B cell (primary cell): Measurements from ENCODE around the gene SLC5A2. TPM values are rescaled to one million over a fixed set of nuclear protein-coding genes. Genes with fewer than 3 reads are reported as not detected.

Experiments used
- ATAC-seq: fragments of 200-7000 bp; cut with Tn5 transposase; one replicate; pipeline ENCODE4 v1.10.0; 2021; ENCODE audit warnings: low read depth, mild to moderate bottlenecking, moderate number of reproducible peaks, moderate library complexity
- CTCF ChIA-PET: fragments of 350-600 bp; sonication (Branson Sonifier 250); formaldehyde crosslinking; loops from one replicate; lab custom pipeline; 2021; ENCODE audit warnings: antibody characterized with exemption, inconsistent platforms; lab: Charles Lee
- POLR2A ChIA-PET: fragments of 350-600 bp; sonication (Branson Sonifier 250); formaldehyde crosslinking; loops from one replicate; lab custom pipeline; 2021; ENCODE audit warnings: antibody characterized with exemption; lab: Charles Lee
- DNase-seq: peaks from one replicate; pipeline ENCODE4 v3.0.0; 2013
- H2AFZ ChIP-seq: 2 replicates; pipeline ENCODE4 v1.6.1; 2012; ENCODE audit warnings: mild to moderate bottlenecking, low read depth, low read length; ENCODE audit not compliant: insufficient read depth, poor library complexity, severe bottlenecking
- H3K27ac ChIP-seq, 2 donors: 1 replicate in 1 of 2; 2 replicates in 1 of 2; pipeline ENCODE4 v1.5.1; 2012 to 2013; ENCODE audit warnings: low read length in 2 of 2, mild to moderate bottlenecking in 2 of 2, moderate library complexity in 1 of 2
- H3K27me3 ChIP-seq, 4 experiments: fragments of 200-600 bp in 1 of 4; sonication (generic) in 1 of 4; replicated peaks in 1 of 4; 1 replicate in 2 of 4; 2 replicates in 2 of 4; pipeline versions ENCODE4 v1.6.1 to v1.7.0; 2013 to 2016; ENCODE audit warnings: low read length in 3 of 4, mild to moderate bottlenecking in 2 of 4, mixed read lengths in 1 of 4, moderate library complexity in 1 of 4; ENCODE audit not compliant: insufficient read depth in 4 of 4, control insufficient read depth in 3 of 4; ENCODE audit errors: control extremely low read depth in 1 of 4
- H3K36me3 ChIP-seq, 2 experiments: replicated peaks in 1 of 2; 1 replicate in 1 of 2; 2 replicates in 1 of 2; pipeline versions ENCODE4 v1.6.1 to v1.7.1; 2013; ENCODE audit warnings: low read length in 1 of 2; ENCODE audit not compliant: insufficient read depth in 2 of 2, control insufficient read depth in 1 of 2; ENCODE audit errors: control extremely low read depth in 1 of 2, extremely low read depth in 1 of 2
- H3K4me1 ChIP-seq, 2 donors: fragments of 200-600 bp in 1 of 2; sonication (generic) in 1 of 2; 1 replicate in 1 of 2; 2 replicates in 1 of 2; pipeline versions ENCODE4 v1.5.1 to v1.6.1; 2013 to 2017; ENCODE audit warnings: low read length in 2 of 2; ENCODE audit not compliant: control insufficient read depth in 2 of 2, insufficient read depth in 2 of 2
- H3K4me2 ChIP-seq: replicated peaks from 2 replicates; pipeline ENCODE3; 2012; ENCODE audit warnings: mild to moderate bottlenecking, low read depth, low read length; ENCODE audit not compliant: poor library complexity, severe bottlenecking
- H3K4me3 ChIP-seq, 5 experiments: fragments of 200-600 bp in 1 of 5; sonication (generic) in 1 of 5; 1 replicate in 3 of 5; 2 replicates in 2 of 5; pipeline versions ENCODE4 v1.5.1 to v1.7.0; 2011 to 2016; ENCODE audit warnings: low read length in 4 of 5, mild to moderate bottlenecking in 4 of 5, low read depth in 2 of 5, control low read depth in 1 of 5, moderate library complexity in 1 of 5; ENCODE audit not compliant: insufficient read depth in 1 of 5; ENCODE audit errors: control extremely low read depth in 1 of 5, extremely low read depth in 1 of 5
- H3K79me2 ChIP-seq: fragments of 200-600 bp; sonication (generic); one replicate; pipeline ENCODE4 v1.6.0; 2016; ENCODE audit warnings: low read length; ENCODE audit not compliant: control insufficient read depth, insufficient read depth
- H3K9ac ChIP-seq: fragments of 200-600 bp; sonication (generic); 2 replicates; pipeline ENCODE4 v1.6.1; 2017; ENCODE audit warnings: mild to moderate bottlenecking, low read length, moderate library complexity
- H3K9me3 ChIP-seq, 3 donors: one replicate each; pipeline versions ENCODE4 v1.6.1 to v1.7.1; 2013; ENCODE audit warnings: low read length in 2 of 3; ENCODE audit not compliant: control insufficient read depth in 2 of 3, insufficient read depth in 1 of 3; ENCODE audit errors: control extremely low read depth in 1 of 3
- H4K20me1 ChIP-seq: 2 replicates; pipeline ENCODE4 v1.6.0; 2012; ENCODE audit warnings: mild to moderate bottlenecking, low read length; ENCODE audit not compliant: insufficient read depth, control insufficient read depth, poor library complexity, severe bottlenecking
- H3K27ac Mint-ChIP-seq: one replicate; pipeline ENCODE4 v1.8.0; 2021; ENCODE audit warnings: mixed read lengths
- H3K27me3 Mint-ChIP-seq: one replicate; pipeline ENCODE4 v1.8.0; 2021; ENCODE audit warnings: mixed read lengths
- H3K4me1 Mint-ChIP-seq: one replicate; pipeline ENCODE4 v1.8.0; 2021; ENCODE audit warnings: mixed read lengths
- H3K4me3 Mint-ChIP-seq: one replicate; pipeline ENCODE4 v1.8.0; 2021; ENCODE audit warnings: mixed read lengths
- H3K9me3 Mint-ChIP-seq: one replicate; pipeline ENCODE4 v1.8.0; 2022; ENCODE audit warnings: mixed read lengths; ENCODE audit not compliant: insufficient read depth
- CTCF ChIP-seq: fragments of 200-600 bp; IDR thresholded peaks from one replicate; pipeline ENCODE4 v1.8.0; 2022; ENCODE audit warnings: antibody characterized with exemption, mild to moderate bottlenecking
- EZH2 ChIP-seq: IDR thresholded peaks from 2 replicates; pipeline ENCODE4 v1.6.1; 2012; ENCODE audit warnings: borderline replicate concordance, low read depth, mild to moderate bottlenecking, moderate library complexity, low read length; ENCODE audit not compliant: insufficient read depth, poor library complexity, severe bottlenecking
- WGBS: methylation state at CpG from one replicate; pipeline ENCODE4 v1.1.5; 2013; ENCODE audit warnings: missing lambda C conversion rate; ENCODE audit not compliant: insufficient coverage; 5-methylcytosine and 5-hydroxymethylcytosine counted together
- intact Hi-C: fragments of 100-400 bp; cut with micrococcal nuclease; formaldehyde crosslinking; loops from one replicate; pipeline ENCODE4 v1.10.0; 2022
- polyA plus RNA-seq: library from polyadenylated mRNA; depleted of rRNA; stranded (reverse); fragments of >200 nt; gene quantifications from 2 replicates; pipeline ENCODE4 v1.2.3, GENCODE V29; 2012
- total RNA-seq, 2 donors: library from RNA; stranded (reverse); fragments of 120-200 nt in 1 of 2; gene quantifications; 1 replicate in 1 of 2; 2 replicates in 1 of 2; pipeline versions ENCODE4 v1.2.3 to v1.2.4, GENCODE V29; 2013 to 2022

Gene SLC5A2
- total and polyA plus RNA-seq, 2 donors (not counting 1 experiment from before 2014, with no cell fraction given): 0.67 to 0.69 TPM

GRCh38 chr16:31532896-31533295 is 50.0 kb downstream of the SLC5A2 start:
- no peak for TF ChIP-seq EZH2
- no peak for TF ChIP-seq CTCF
- DNase-seq: no peak
- ATAC-seq: no peak
- ChIA-PET CTCF (no interaction called here), POLR2A (no interaction called here)
- H2AFZ ChIP-seq: no peak overlapping the region
- H3K4me3 Mint-ChIP-seq: no peak overlapping the region
- H3K27me3 ChIP-seq: peaks cover 0 to 47% (median 18%) of the 10 kb centered on the region in 4 experiments
- peaks cover 22 to 24% of the 10 kb centered on the region in 2 donors for H3K4me1 ChIP-seq
- H3K27ac Mint-ChIP-seq: no peak overlapping the region
- no peaks in the 10 kb centered on the region for H3K9me3 Mint-ChIP-seq
- H3K27me3 Mint-ChIP-seq: peaks cover 34% of the 10 kb centered on the region
- no peak overlapping the region for H3K4me3 ChIP-seq
- no peaks in the 10 kb centered on the region for H3K79me2 ChIP-seq
- peaks cover 0 to 6% (median 0%) of the 10 kb centered on the region in 3 donors for H3K9me3 ChIP-seq
- no peaks in the 10 kb centered on the region for H3K36me3 ChIP-seq
- no peak overlapping the region for H3K27ac ChIP-seq
- intact Hi-C loops: no loop called here
- peaks cover 19% of the 10 kb centered on the region for H3K4me1 Mint-ChIP-seq
- no peak overlapping the region for H3K4me2 ChIP-seq
- no peak overlapping the region for H3K9ac ChIP-seq
- no peaks in the 10 kb centered on the region for H4K20me1 ChIP-seq
- WGBS: 75% methylated on average over 2 of the region's 4 CpGs

GRCh38 chr16:31535737-31536136 is 52.8 kb downstream of the SLC5A2 start:
- CTCF ChIA-PET: interaction anchor here (1.1 kb wide), 1 partner anchor 14 kb away, joined by 3 read pairs; no protein-coding TSS in a partner anchor
- peaks cover 0 to 42% (median 20%) of the 10 kb centered on the region in 4 experiments for H3K27me3 ChIP-seq

More at GRCh38 chr16:31535737-31536136, 52.8 kb downstream of the SLC5A2 start:
- H3K4me1 ChIP-seq: peaks cover 2 to 10% of the 10 kb centered on the region in 2 donors
- peaks cover 2% of the 10 kb centered on the region for H3K4me1 Mint-ChIP-seq
- no peak overlapping the region for H3K4me2 ChIP-seq
- POLR2A ChIA-PET: no interaction called here
- H2AFZ ChIP-seq: no peak overlapping the region
- no peak overlapping the region for H3K27ac Mint-ChIP-seq
- no peak for TF ChIP-seq EZH2
- TF ChIP-seq CTCF: no peak
- no CpG with 5 or more reads among the region's 9 CpGs for whole genome bisulfite sequencing
- no peak overlapping the region for H3K4me3 Mint-ChIP-seq
- peaks cover 0 to 17% (median 0%) of the 10 kb centered on the region in 3 donors for H3K9me3 ChIP-seq
- no peaks in the 10 kb centered on the region for H3K36me3 ChIP-seq
- ATAC-seq (no peak), DNase-seq (no peak)
- no peak overlapping the region for H3K9ac ChIP-seq
- H3K27me3 Mint-ChIP-seq: peaks cover 39% of the 10 kb centered on the region
- no peak overlapping the region for H3K4me3 ChIP-seq
- H4K20me1 ChIP-seq: no peaks in the 10 kb centered on the region
- no peaks in the 10 kb centered on the region for H3K79me2 ChIP-seq
- H3K9me3 Mint-ChIP-seq: no peaks in the 10 kb centered on the region
- intact Hi-C loops: no loop called here
- H3K27ac ChIP-seq: no peak overlapping the region
